ENCODE measurements around the gene COL28A1.

GRCh38 chr7:7438851-7439250 is 96.8 kb downstream of the COL28A1 start:
- TF ChIP-seq, protein P1, sequence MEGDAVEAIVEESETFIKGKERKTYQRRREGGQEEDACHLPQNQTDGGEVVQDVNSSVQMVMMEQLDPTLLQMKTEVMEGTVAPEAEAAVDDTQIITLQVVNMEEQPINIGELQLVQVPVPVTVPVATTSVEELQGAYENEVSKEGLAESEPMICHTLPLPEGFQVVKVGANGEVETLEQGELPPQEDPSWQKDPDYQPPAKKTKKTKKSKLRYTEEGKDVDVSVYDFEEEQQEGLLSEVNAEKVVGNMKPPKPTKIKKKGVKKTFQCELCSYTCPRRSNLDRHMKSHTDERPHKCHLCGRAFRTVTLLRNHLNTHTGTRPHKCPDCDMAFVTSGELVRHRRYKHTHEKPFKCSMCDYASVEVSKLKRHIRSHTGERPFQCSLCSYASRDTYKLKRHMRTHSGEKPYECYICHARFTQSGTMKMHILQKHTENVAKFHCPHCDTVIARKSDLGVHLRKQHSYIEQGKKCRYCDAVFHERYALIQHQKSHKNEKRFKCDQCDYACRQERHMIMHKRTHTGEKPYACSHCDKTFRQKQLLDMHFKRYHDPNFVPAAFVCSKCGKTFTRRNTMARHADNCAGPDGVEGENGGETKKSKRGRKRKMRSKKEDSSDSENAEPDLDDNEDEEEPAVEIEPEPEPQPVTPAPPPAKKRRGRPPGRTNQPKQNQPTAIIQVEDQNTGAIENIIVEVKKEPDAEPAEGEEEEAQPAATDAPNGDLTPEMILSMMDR (conservative IDR thresholded peaks at IDR 0.05 in 1 of 2, IDR thresholded peaks at IDR 0.05 in 1 of 2; ENCODE audit: extremely low read depth in 1 of 2, insufficient read depth in 1 of 2, low read depth in 1 of 2, low read length in 2 of 2) = peak in 1 of 2 donors; percentile 16
- TF ChIP-seq EZH2 (IDR thresholded peaks at IDR 0.05; ENCODE audit: borderline replicate concordance, low read length) = no peak
